Stimulated activated CD8-positive, alpha-beta memory T cell treated with anti-CD3 and anti-CD28 coated beads, Interleukin-4, amount 100 ng/mL, for 4 hours (primary cell): ENCODE data around the gene THAP5.
"Not testable (repeated sequence)": the region's sequence is repeated elsewhere in the genome, so short reads cannot be mapped to it uniquely, and the experiment has no call there.

Experiments
- DNase-seq, 2 donors: peaks; one replicate each; pipeline ENCODE4 v3.0.0-alpha.2; 2020; ENCODE audit warnings: low read depth in 2 of 2, low spot score in 1 of 2

THAP5 gene

DNA sequence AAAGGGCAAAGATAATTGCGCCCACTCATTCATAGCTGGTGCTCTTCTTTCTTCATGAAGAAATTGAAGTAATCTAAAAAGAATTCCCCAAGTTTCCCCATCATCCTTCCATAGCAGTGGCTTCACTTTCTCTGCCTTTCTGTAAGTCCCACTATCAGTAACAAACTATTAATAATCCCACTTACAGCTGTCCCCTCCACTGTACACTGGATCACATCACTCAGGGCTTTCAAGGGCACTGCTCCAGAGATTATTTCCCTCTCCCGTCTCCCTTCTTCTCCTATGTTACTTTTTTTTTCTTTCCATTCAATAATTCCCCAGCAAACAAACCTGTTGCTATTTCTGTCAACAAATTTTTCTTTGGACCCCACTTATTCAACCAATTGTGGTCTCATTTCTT lies 16.3 kb upstream of the THAP5 start:
- no peak for DNase-seq

DNA sequence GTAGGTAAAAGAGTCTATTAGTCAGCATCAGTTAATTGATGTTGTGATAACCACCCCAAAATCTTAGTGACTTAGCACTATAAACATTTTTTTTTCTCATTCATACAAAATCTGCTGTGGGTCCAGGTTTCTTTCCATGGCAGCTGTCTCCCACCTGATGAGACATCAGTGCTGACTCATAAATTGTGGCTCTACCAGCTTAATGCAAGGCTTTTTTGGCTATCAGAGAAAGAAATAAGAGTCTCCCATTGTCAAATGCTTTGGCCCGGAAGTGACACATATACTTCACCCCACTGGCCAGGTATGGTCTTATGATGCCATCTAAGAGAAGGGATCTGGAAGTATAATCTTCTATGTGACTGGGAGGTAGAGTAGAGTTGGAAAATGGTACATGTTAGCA lies 14.7 kb upstream of the THAP5 start:
- DNase-seq: no peak

DNA sequence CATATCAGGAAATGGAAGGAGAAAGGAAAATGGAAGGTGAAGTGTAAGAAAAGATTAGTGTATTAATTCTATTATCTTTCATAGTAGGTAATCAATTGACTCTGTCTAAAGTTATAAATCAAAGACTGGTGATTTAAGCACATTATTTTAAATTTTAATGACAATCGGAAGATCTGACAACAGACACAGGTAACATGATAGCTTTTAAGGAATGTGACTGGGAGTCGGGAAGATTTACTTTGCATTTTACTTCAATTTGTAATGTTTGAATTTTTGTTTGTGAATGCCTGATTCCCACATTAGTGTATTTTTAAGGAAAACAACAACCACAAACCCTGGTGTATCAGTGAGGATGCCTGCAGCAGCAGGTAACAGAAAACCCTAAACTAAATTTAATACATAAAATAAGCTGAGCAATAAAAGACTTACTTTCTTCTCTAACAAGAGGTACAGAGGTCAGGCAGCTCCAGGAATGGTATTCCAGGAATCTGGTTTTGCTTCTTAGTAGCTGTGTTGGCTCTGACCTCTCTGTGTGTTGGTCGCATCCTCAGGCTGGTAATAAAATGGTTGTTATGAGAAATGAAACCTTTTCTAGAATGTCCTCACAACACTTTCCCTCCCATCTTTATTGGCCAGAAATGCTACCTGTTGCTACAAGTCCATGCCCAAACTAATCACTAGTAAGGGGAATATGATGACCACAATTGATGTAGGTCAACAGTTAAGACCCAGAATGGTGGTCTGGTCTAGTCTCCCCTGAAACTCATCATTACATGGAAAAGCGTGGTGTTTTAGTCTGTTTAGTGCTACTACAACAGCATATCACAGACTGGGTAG lies 12.4 kb upstream of the THAP5 start:
- DNase-seq: no peak

DNA sequence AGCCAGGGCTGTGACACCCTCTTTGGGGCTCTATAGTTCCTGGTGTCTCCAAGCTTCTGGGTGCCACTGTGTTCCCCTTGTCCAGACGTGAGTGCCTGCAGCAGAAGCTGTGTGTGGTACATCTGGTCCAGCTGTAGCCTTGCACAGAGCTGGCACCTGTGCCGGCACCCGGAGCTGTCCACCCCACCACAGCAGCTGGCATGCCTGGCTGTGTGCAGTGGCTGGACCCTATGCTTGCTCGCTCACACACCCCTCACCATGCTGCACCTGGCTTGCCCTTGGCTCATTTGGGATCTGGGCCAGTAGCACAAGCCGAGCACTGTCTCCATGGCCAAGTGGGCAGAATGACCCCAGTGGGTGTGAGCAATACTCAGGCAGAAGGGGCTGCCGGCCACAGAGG lies 10.8 kb upstream of the THAP5 start:
- DNase-seq: no peak

DNA sequence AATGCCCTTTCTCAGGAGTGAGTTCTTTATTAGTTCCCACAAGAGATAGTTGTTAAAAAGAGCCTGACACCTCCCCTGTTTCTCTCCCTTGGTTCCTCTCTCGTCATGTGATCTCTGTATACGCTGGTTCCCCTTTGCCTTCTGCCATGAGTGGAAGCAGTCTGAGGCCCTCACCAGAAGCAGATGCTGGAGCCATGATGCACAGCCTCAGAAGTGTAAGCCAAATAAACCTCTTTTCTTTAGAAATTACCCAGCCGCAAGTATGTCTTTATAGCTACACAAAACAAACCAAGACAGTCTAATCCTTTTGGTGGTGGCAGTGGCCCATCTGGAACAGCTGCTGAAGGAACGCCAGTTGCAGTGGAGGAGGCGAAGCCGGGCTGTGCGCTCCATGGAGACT lies 9.4 kb upstream of the THAP5 start:
- no peak for DNase-seq

DNA sequence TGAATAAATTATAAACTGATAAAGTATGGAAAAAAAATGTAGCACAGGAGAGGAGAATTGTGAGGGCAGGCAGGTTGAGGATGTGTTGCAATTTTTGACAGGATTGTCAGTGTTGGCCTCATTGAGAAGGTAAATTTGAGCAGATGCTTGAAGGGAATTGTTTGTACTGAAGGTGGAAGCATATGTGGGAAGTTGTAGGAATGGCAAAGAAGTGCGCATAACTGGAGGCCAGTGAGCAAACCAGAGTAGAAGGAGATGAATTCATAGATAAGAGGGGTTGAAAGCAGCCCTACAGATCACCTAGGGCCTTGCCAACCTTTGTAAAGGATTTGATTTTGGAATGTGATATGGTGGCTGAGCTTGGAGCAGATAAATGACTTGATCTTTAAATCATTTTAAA lies 6.6 kb upstream of the THAP5 start:
- DNase-seq: no peak

DNA sequence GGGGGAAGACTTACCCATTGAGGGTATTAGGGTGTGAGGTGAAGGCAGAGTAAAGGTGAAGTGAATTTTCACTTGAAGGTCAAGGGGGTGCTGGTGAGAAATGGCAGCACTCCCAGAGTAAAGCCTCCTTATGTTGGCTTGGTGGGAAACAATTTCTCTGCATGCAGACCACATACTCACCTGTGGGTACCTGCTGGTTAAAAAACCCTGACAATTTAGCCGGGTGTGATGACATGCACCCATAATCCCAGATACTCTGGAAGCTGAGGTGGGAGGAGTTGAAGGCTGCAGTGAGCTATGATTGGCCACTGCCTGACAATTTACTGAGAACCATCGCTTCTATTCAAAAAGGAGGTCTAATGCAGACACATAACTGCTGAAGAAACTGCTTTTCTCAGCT lies 5.7 kb upstream of the THAP5 start:
- no peak for DNase-seq

DNA sequence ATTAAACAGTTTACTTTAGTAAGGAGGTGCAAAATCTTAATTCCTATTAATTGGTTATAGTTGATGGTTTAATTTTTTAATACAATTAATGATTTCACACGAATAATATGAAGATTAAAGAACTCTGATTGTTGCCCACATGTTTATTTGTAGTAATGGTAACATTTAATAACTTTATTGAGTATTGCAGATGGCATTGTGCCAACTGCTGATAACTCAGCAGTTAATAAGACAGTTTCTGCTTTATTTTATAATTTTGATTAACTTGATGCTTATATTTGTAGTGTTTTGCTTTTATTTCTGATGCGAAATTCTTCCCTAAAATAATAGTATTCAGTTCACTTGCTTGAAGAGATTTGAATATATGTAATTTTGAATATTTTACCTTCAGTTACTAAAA lies 3.0 kb upstream of the THAP5 start:
- DNase-seq: no peak

DNA sequence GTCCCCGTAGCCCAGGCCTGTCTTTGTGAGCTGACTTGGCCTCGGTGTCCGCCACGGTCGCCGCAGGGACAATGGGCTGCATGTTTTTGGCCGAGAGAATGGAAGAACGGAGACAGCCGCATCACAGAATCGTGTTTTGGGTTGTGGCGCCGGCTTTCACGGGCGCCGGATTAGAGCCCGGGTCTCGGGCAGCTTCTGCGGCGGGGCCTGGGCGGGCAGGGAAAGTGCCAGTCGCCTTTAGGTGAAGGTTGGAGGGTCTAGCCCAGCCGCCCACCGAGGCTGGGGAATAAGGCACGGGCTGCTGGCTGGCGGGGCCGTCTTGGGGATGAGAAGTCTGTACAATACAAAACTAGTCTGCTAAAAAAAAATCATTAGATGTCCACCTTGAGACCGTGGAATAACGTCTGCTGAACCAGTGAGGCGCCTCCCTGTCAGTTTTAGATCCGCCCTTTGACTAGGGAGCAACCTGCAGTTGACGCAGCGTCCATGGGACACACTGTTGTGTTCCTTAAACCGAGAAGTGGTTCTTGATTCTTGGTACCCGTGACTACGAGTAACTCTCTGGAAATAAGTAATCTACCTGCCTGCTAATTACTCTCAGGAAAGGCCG lies 745 bp upstream of the THAP5 start:
- no peak for DNase-seq

DNA sequence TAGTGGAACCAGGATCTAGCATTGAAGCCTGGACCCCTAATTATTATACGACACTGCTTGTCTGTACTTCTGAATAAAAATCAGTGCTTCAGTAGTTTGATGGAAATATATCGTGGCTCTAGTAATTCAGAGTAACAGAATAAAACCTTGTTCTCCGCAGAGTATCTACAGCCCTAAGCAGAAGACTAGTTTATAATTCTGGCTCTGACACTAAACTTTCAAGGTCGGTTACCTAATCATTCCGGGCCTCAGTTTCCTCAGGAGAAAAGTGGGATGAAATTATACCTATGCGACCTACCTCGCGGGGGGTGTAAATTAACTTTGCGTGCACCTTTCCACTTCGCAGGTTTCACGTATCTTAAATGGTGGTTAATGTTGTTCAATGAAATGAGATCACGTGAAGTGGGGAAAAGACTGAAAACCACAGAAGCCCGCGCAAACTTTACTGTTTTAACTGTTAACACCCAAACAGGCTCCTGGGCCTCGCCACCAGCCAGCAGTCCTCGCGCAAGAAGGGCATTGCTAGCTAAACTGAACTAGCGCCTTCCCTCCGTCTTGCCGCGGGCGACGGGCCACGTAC lies 615 bp downstream of the THAP5 start:
- DNase-seq: no peak

DNA sequence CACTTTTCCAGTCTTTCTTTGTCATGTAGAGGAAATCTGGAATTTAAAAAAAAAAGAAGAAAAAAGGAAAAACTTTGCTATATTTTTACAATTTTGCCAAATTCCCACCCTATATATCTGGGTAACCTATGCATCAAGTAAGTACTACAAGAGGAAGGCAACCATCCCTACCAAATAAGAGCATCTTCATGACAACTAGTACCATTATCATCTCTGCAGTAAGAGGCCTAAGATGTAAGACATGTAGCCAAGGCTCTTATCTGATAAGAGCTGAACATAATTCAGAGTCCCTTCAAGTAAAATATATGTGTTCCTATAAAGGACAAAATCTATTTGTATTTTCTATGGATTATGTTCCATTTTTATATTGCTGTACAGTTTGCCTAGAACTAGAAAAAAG lies 3.5 kb downstream of the THAP5 start:
- no peak for DNase-seq

DNA sequence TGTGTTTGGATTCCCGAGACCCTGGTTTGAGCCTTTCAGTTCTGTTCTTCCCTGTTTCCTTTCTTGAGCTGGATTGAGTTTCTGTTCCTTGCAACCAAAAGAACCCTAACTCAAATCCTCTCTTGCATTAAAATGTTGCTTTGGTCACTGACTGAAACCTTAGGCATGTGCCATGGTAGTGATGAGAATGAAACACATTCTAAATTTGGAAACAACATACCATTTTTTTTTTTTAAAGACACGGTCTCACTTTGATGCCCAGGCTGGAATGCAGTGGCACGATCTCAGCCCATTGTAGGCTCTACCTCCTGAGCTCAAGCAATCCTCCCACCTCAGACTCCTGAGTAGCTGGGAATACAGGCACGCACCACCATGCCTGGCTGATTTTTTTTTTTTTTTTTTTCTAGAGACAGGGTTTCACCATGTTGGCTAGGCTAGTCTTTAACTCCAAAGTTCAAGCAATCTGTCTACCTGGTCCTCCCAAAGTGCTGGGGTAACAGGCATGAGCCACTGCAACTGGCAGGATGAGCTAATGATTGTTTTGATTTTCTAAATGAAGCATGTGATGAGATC lies 8.4 kb downstream of the THAP5 start:
- DNase-seq: no peak

DNA sequence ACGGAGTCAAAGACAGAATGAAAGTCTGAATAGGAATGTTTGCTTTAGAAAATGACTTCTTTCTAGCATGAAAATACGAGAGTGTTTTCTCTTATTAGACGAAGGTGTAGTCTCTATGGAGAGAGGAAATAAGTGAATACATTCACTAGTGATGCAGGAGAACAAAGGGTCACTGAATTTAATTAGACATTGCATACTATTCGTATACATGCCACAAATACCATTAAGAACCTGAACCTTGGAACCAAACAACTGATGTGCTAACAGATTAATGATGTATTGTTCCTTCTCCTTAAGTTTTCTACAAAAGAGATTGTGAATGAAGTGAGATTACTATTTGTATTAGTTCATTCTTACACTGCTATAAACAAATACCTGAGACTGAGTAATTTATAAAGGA lies 10.3 kb downstream of the THAP5 start:
- no peak for DNase-seq

DNA sequence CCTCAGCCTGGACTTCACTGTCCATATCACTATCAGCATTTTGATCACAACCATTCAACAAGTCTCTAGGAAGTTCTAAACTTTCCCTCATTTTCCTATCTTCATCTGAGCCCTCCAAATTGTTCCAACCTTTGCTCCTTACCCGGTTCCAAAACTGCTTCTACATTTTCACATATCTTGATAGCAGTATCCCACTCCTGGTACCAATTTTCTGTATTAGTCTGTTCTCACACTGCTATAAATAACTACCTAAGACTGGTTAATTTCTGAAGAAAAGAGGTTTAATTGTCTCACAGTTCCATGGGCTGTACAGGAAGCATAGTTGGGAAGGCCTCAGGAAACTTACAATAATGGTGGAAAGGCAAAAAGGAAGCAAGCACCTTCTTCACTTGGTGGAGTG lies 11.9 kb downstream of the THAP5 start:
- DNase-seq: no peak

DNA sequence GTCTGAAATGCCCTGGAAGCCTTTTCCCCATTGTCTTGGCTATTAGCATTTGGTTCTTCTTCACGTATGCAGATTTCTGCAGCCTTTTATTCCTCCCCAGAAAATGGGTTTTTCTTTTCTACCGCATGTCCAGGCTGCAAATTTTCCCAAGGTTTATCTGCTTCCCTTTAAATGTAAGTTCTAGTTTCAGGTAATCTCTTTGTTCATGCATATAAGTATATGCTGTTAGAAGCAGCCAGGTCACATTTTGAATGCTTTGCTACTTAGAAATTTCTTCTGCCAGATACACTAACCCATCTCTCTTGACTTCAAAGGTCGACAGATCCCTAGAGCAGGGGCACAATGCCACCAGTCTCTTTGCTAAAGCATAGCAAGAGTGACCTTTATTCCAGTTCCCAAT lies 12.3 kb downstream of the THAP5 start:
- DNase-seq: no peak

DNA sequence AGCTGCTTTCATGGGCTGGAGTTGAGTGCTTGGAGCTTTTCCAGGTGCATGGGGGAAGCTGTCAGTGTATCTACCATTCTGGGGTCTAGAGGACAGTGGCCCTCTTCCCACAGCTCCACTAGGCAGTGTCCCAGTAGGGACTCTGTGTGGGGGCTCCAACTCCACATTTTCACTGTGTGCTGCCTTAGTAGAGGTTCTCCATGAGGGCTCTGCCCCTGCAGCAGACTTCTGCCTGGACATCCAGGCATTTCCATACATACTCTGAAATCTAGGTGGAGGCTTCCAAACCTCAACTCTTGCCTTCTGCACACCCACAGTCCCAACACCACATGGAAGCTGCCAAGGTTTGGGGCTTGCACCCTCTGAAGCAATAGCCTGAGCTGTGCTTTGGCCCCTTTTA lies 12.8 kb downstream of the THAP5 start:
- DNase-seq: not testable (repeated sequence)

DNA sequence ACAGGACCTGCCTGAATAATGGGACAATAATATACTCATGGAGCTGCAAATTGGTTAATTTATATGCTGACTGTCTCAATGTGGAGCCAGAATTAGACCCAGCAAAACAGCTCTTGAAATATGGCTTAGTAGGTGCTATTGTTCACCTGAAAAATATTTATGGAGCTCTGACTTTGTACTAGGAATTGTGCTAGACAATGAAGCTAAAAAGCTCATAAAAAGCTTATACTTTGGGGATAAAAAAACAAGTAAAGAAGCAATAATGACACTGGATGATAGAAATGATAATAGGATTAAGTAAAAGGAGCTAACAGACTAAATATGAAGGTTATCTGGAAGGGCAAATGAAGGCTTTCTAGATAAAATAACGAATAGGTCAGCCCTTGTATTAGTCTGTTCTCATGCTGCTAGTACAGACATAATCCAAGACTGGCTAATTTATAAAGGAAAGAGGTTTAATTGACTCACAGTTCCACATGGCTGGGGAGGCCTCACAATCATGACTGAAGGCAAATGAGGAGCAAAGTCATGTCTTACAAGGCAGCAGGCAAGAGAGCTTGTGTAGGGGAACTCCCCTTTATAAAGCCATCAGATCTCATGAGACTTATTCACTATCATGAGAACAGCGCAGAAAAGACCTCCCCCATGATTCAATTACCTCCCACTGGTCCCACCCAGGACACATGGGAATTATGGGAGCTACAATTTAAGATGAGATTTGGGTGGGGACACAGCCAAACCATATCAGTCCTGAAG lies 21.2 kb downstream of the THAP5 start:
- DNase-seq: not testable (repeated sequence)

DNA sequence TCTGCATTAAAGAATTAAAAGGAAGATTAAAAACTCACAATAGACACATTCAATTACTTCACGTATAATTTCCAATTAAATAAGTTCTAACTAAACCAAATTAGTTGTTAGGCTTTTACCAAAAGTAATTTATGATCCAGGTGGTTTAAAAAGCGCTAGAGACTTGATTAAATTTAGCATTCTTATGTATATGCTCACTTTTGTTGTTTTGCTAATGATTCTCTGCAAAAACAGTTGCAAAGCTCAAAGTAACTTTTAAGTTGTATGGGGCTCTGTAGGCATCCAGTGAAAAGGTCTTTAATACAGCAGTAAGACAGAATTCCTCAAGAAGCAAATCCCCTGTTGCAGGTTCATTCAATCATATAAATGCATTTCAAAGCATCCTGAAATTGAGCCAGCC lies 28.0 kb downstream of the THAP5 start:
- DNase-seq: no peak

DNA sequence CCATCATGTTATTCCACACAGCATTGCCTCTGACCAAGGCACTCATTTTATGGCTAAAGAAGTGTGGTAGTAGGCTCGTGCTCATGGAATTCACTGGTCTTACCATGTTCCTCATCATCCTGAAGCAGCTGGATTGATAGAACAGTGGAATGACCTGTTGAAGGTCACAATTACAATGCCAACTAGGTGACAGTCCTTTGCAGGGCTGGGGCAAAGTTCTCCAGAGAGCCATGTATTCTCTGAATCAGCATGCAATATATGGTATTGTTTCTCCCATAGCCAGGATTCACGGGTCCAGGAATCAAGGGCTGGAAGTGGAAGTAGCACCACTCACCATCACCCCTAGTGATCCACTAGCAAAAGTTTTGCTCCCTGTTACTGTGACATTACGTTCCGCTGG lies 30.8 kb downstream of the THAP5 start:
- DNase-seq: not testable (repeated sequence)

DNA sequence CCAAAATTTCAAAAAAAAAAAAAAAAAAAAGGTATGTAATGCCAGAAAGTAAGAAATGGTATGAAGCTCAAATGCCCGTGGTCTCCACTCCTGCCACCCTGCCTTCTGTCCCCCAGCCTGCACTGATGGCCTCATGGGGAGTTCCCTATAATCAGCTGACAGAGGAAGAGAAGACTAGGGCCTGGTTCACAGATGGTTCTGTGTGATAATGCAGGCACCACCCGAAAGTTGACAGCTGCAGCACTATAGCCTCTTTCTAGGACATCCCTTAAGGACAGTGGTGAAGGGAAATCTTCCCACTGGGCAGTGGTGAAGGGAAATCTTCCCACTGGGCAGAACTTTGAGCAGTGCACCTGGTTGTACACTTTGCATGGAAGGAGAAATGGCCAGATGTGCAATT lies 31.3 kb downstream of the THAP5 start:
- not testable (repeated sequence) for DNase-seq

DNA sequence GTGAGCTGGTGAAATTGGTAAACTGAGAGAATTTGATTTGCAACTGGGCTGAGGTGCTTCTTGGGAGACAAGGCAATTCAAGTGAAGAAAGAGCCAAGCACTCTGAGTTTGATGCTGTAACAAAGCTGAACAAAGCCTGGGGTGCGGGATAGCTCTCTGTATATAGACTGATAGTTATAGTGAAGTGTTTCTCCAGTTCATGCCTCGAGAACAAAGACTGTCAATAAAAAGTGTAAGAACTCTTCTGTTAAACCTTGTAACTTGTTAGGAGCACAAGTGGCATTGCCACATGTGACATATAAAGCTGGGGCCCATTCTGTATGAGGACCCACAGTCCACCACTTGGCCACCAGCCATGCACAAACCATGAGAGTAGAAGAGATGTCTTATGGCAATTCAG lies 32.3 kb downstream of the THAP5 start:
- no peak for DNase-seq

DNA sequence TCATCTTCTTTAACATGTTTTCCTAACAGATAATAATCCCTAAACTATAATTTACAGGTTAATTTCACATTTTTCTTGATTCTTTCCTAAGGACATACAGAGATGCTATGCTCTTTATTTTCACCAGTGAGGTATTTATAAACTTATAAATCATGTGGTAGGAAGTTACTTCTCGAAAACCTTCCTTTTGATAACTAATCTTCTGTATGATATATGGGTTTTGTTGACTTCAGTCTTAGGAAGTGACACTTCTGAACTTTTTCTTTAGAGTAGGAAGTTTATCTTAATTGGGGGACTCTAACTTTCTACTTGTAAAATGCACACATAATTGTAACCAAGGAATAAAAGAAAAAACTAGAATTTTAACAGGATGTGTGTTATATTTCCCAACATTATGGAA lies 33.8 kb downstream of the THAP5 start:
- no peak for DNase-seq
